Right hindlimb (tissue), 1 donor: ENCODE results near the gene TRMT112.

Experiments used
- DNase-seq: peaks from one replicate; pipeline ENCODE4 v3.0.0-alpha.2; 2018

The TRMT112 gene

GRCh38 chr11:64317325-64317960 lies at the start of gene TRMT112:
Gene TRMT112 (minus strand): TSS chr11:64317559. CDS start chr11:64317526, 33 bp downstream.
- DNase-seq, result peak; percentile 97

- no peak for DNase-seq
Measured at GRCh38 chr11:64366751-64367150, 49.4 kb upstream of the TRMT112 start.

GRCh38 chr11:64364911-64365310 lies 47.6 kb upstream of the TRMT112 start:
- no peak for DNase-seq

- DNase-seq, result no peak
Measured at GRCh38 chr11:64364435-64364834, 47.1 kb upstream of the TRMT112 start.

- no peak for DNase-seq
Measured at GRCh38 chr11:64362339-64362738, 45.0 kb upstream of the TRMT112 start.

- DNase-seq, result no peak
Measured at GRCh38 chr11:64361659-64362058, 44.3 kb upstream of the TRMT112 start.

- no peak for DNase-seq
Measured at GRCh38 chr11:64360448-64360921, 43.1 kb upstream of the TRMT112 start.

- DNase-seq, result no peak
Measured at GRCh38 chr11:64359712-64360445, 42.5 kb upstream of the TRMT112 start.

GRCh38 chr11:64358907-64359711 lies 41.8 kb upstream of the TRMT112 start, which contains the start of gene RPS6KA4:
Gene RPS6KA4 (plus strand): TSS chr11:64359162. CDS start chr11:64359236, 74 bp downstream.
- peak; percentile 79 for DNase-seq

- no peak for DNase-seq
Measured at GRCh38 chr11:64358536-64358906, 41.2 kb upstream of the TRMT112 start.

- DNase-seq, result no peak
Measured at GRCh38 chr11:64357904-64358535, 40.7 kb upstream of the TRMT112 start.

GRCh38 chr11:64357446-64357845 lies 40.1 kb upstream of the TRMT112 start:
- DNase-seq, result no peak

GRCh38 chr11:64356498-64357411 lies 39.4 kb upstream of the TRMT112 start:
- DNase-seq, result no peak

GRCh38 chr11:64355078-64355940 lies 38.0 kb upstream of the TRMT112 start:
- DNase-seq, result peak; percentile 72

GRCh38 chr11:64353715-64354506 lies 36.6 kb upstream of the TRMT112 start:
- no peak for DNase-seq

GRCh38 chr11:64352995-64353714 lies 35.8 kb upstream of the TRMT112 start:
- DNase-seq, result peak; percentile 56

GRCh38 chr11:64352099-64352994 lies 35.0 kb upstream of the TRMT112 start:
- DNase-seq, result no peak

GRCh38 chr11:64351136-64351631 lies 33.8 kb upstream of the TRMT112 start:
- no peak for DNase-seq
